ENCODE data around the gene CH25H.

- TF ChIP-seq, protein P1, sequence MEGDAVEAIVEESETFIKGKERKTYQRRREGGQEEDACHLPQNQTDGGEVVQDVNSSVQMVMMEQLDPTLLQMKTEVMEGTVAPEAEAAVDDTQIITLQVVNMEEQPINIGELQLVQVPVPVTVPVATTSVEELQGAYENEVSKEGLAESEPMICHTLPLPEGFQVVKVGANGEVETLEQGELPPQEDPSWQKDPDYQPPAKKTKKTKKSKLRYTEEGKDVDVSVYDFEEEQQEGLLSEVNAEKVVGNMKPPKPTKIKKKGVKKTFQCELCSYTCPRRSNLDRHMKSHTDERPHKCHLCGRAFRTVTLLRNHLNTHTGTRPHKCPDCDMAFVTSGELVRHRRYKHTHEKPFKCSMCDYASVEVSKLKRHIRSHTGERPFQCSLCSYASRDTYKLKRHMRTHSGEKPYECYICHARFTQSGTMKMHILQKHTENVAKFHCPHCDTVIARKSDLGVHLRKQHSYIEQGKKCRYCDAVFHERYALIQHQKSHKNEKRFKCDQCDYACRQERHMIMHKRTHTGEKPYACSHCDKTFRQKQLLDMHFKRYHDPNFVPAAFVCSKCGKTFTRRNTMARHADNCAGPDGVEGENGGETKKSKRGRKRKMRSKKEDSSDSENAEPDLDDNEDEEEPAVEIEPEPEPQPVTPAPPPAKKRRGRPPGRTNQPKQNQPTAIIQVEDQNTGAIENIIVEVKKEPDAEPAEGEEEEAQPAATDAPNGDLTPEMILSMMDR (IDR thresholded peaks at IDR 0.05) = no peak
- no peak for TF ChIP-seq POLR2A (IDR thresholded peaks at IDR 0.05)
Measured at GRCh38 chr10:89162596-89162995, 44.5 kb downstream of the CH25H start.

Data from testis (tissue), 2 donors.